ENCODE results near the gene UBE2S. TPM values are rescaled to one million over a fixed set of nuclear protein-coding genes. Genes with fewer than 3 reads are reported as not detected.
"Not testable (repeated sequence)": the region's sequence is repeated elsewhere in the genome, so short reads cannot be mapped to it uniquely, and the experiment has no call there.

UBE2S gene
- polyA plus RNA-seq, 1 donor, result 47.2 TPM

GRCh38 chr19:55439052-55439451, 31.5 kb upstream of the UBE2S start:
- DNase-seq, result no peak

- peak; percentile 75 for DNase-seq
Observed at GRCh38 chr19:55437410-55437809, 29.8 kb upstream of the UBE2S start.

- DNase-seq, result no peak
Observed at GRCh38 chr19:55436847-55437246, 29.3 kb upstream of the UBE2S start.

GRCh38 chr19:55435020-55435419, 27.4 kb upstream of the UBE2S start:
- no peak for DNase-seq

GRCh38 chr19:55434356-55434919, 26.9 kb upstream of the UBE2S start:
- DNase-seq, result no peak

GRCh38 chr19:55433292-55433691, 25.7 kb upstream of the UBE2S start:
- DNase-seq, result no peak

- no peak for DNase-seq
Observed at GRCh38 chr19:55432241-55432959, 24.8 kb upstream of the UBE2S start.

- no peak for DNase-seq
Observed at GRCh38 chr19:55431183-55431582, 23.6 kb upstream of the UBE2S start.

- DNase-seq, result no peak
Observed at GRCh38 chr19:55426042-55426441, 18.5 kb upstream of the UBE2S start.

GRCh38 chr19:55424518-55424917, 16.9 kb upstream of the UBE2S start:
- DNase-seq, result no peak

GRCh38 chr19:55423225-55424005, 15.8 kb upstream of the UBE2S start:
- DNase-seq, result no peak

- DNase-seq, result not testable (repeated sequence)
Observed at GRCh38 chr19:55421281-55421680, 13.7 kb upstream of the UBE2S start.

GRCh38 chr19:55419624-55420236, 12.1 kb upstream of the UBE2S start:
- DNase-seq, result no peak

GRCh38 chr19:55419103-55419502, 11.5 kb upstream of the UBE2S start:
- no peak for DNase-seq

GRCh38 chr19:55418185-55418584, 10.6 kb upstream of the UBE2S start:
- peak; percentile 71 for DNase-seq

- no peak for DNase-seq
Observed at GRCh38 chr19:55410168-55410567, 2.6 kb upstream of the UBE2S start.

- DNase-seq, result not testable (repeated sequence)
Observed at GRCh38 chr19:55409179-55409578, 1.6 kb upstream of the UBE2S start.

GRCh38 chr19:55408533-55408872, 915 bp upstream of the UBE2S start:
- DNase-seq, result no peak

- DNase-seq, result peak; percentile 99
Observed at GRCh38 chr19:55407800-55408532, 378 bp upstream of the UBE2S start.

GRCh38 chr19:55406826-55407549, 600 bp downstream of the UBE2S start:
- peak; percentile 29 for DNase-seq

- DNase-seq, result no peak
Observed at GRCh38 chr19:55406091-55406825, 1.3 kb downstream of the UBE2S start.

Data from hindlimb muscle (tissue), 1 donor.